GM10248 (cell line): Measurements from ENCODE around the gene HPSE2.

ENCODE experiments used
- CTCF ChIA-PET: fragments of 300-600 bp; sonication (Branson Sonifier 250); formaldehyde crosslinking; extraction: SDS; loops from one replicate; lab custom pipeline; 2021; ENCODE audit warnings: antibody characterized with exemption; lab: Yijun Ruan, JAX
- POLR2A ChIA-PET: fragments of 350-650 bp; sonication (Branson Sonifier 250); formaldehyde crosslinking; extraction: SDS; loops from one replicate; lab custom pipeline; 2020; ENCODE audit warnings: antibody characterized with exemption; lab: Yijun Ruan, JAX
- DNase-seq: peaks from one replicate; pipeline ENCODE4 v3.0.0; 2012; ENCODE audit errors: extremely low spot score
- CTCF ChIP-seq: IDR thresholded peaks from 2 replicates; pipeline ENCODE4 v1.5.1; 2012; ENCODE audit warnings: mild to moderate bottlenecking, low read depth; ENCODE audit errors: extremely low read depth, missing control alignments, control extremely low read depth

HPSE2 gene

GRCh38 chr10:98410759-98411158, 824.9 kb downstream of the HPSE2 start:
- no peak for TF ChIP-seq CTCF
- no peak for DNase-seq
- CTCF ChIA-PET = interaction anchor here (1.2 to 11.9 kb wide), 3 partner anchors 12 to 836 kb away, joined by 4 to 98 read pairs (median 9); no protein-coding TSS in a partner anchor
- POLR2A ChIA-PET = no interaction called here

- no peak for TF ChIP-seq CTCF
- no peak for DNase-seq
- CTCF ChIA-PET = interaction anchor here (1.2 to 11.9 kb wide), 3 partner anchors 15 to 836 kb away, joined by 3 to 98 read pairs (median 4); no protein-coding TSS in a partner anchor
- POLR2A ChIA-PET = no interaction called here
Measured at GRCh38 chr10:98410135-98410743, 825.4 kb downstream of the HPSE2 start.

- ChIA-PET POLR2A (interaction anchor here (0.6 kb wide), 1 partner anchor 22 kb away, joined by 3 read pairs; no protein-coding TSS in a partner anchor), CTCF (interaction anchor here (1.0 to 11.9 kb wide), 6 partner anchors 9 to 77 kb away, joined by 3 to 98 read pairs (median 3); no protein-coding TSS in a partner anchor)
- no peak for TF ChIP-seq CTCF
- DNase-seq = no peak
Measured at GRCh38 chr10:98408799-98409198, 826.9 kb downstream of the HPSE2 start.

GRCh38 chr10:98407744-98408241, 827.9 kb downstream of the HPSE2 start:
- ChIA-PET CTCF (interaction anchor here (1.1 to 11.9 kb wide), 2 partner anchors 12 to 18 kb away, joined by 4 to 98 read pairs; no protein-coding TSS in a partner anchor), POLR2A (no interaction called here)
- no peak for DNase-seq
- no peak for TF ChIP-seq CTCF
